Gastrocnemius medialis (tissue), 4 donors: ENCODE data around the gene RBM33.

Source experiments
- POLR2A ChIP-seq, 2 donors: fragments of 450-650 bp; IDR thresholded peaks; one replicate each; pipeline ENCODE4 v1.6.1; 2017; ENCODE audit warnings: antibody characterized with exemption in 2 of 2, mild to moderate bottlenecking in 2 of 2, moderate library complexity in 2 of 2
- TF ChIP-seq, protein P1 (sequence below), 5 experiments: fragments of 450-650 bp in 3 of 5; fragments of 200-600 bp in 2 of 5; sonication (generic) in 2 of 5; IDR thresholded peaks in 4 of 5; conservative IDR thresholded peaks in 1 of 5; 1 replicate in 4 of 5; 2 replicates in 1 of 5; pipeline ENCODE4 v1.5.1; 2016 to 2019; ENCODE audit warnings: antibody characterized with exemption in 5 of 5, mild to moderate bottlenecking in 3 of 5, moderate library complexity in 3 of 5

GRCh38 chr7:155597753-155598140 lies 46.7 kb upstream of the RBM33 start:
- TF ChIP-seq, protein P1, sequence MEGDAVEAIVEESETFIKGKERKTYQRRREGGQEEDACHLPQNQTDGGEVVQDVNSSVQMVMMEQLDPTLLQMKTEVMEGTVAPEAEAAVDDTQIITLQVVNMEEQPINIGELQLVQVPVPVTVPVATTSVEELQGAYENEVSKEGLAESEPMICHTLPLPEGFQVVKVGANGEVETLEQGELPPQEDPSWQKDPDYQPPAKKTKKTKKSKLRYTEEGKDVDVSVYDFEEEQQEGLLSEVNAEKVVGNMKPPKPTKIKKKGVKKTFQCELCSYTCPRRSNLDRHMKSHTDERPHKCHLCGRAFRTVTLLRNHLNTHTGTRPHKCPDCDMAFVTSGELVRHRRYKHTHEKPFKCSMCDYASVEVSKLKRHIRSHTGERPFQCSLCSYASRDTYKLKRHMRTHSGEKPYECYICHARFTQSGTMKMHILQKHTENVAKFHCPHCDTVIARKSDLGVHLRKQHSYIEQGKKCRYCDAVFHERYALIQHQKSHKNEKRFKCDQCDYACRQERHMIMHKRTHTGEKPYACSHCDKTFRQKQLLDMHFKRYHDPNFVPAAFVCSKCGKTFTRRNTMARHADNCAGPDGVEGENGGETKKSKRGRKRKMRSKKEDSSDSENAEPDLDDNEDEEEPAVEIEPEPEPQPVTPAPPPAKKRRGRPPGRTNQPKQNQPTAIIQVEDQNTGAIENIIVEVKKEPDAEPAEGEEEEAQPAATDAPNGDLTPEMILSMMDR (IDR thresholded peaks at IDR 0.05 in 4 of 5, conservative IDR thresholded peaks at IDR 0.05 in 1 of 5): no peak
- no peak for TF ChIP-seq POLR2A (IDR thresholded peaks at IDR 0.05)
